UCSD-AML1 (cell line): ENCODE results near the gene LRMDA.

Experiments
- DNase-seq: peaks from one replicate; lab custom pipeline; 2025; ENCODE audit not compliant: unreplicated experiment; lab: John Stamatoyannopoulos, UW

The LRMDA gene

GRCh38 chr10:75401569-75402485 is 29.6 kb upstream of the LRMDA start, which contains the start of gene ZNF503:
Gene ZNF503, minus strand, starts transcription at chr10:75401764. Its CDS starts 345 bp downstream, at chr10:75401419.
- peak; percentile 96 for DNase-seq

DNA sequence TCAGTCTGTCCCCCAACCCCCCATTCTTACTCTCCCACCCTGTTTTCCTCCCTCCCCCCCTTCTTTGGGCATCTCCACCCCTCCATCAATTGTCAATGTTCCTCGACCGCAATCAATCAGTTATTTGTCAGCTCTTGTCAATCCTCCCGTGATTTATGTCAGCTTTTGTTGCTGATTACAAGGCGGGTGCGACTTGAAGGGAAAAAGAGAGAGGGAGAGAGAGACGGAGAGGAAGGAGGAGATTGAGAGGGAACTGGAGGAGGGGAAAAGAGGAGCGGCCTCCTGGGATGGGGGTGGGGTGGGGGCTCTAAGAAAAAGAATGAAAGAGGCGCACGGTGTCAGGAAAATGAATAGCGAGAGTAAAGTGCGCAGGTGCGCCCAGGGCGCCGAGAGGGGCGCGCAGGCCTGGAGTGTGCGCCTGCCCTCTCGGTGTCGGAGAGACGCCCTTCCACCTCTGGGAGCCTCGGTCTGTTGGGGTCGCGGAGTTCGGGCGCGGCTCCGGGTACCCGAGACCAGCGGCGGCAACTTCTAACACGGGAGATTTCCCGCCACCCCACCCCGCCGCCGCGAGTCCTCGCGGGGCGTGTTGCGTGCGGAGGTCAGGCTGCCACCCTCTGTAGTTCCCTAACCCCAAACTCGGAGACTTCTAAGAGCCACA is 28.8 kb upstream of the LRMDA start:
- peak; percentile 79 for DNase-seq

DNA sequence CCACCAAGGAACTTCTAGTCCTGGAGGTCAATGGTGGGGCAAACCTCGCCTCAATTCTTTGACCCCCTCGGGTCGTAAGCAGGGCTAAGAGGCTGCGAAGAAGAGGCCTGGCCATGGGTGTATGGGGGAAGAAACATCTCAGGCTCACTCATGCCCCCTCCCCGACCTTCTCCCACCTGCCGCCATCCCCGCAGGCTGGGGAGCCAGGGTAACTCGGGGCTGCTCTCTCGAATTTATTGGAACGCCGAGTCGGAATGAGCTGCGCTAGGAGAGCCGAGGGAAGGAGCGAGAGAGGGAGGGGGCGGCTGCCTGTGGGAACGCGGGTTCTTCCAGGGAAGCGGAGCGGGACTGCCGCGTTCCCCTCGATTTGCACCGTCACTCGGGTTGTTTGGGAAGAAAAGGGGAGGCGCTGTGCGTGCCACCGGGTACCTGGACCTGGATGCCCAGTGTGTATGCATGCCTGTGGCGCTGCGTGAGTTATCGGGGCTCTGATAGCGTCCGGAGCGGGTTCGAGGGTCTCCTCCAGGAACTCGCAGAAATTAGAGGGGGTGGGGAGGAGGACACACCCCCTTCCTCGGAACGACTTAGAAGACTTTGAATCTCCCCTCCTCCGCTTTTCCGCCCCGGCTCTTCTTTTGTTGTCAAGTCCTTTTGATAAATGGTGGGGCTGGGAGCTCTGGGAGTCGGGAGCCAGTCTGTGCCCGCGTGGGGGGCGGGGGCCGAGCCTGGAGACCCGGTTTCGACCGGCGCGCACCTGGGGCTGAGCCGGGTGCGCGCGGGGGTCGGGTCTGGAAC is 28.1 kb upstream of the LRMDA start:
- DNase-seq, result peak; percentile 70

DNA sequence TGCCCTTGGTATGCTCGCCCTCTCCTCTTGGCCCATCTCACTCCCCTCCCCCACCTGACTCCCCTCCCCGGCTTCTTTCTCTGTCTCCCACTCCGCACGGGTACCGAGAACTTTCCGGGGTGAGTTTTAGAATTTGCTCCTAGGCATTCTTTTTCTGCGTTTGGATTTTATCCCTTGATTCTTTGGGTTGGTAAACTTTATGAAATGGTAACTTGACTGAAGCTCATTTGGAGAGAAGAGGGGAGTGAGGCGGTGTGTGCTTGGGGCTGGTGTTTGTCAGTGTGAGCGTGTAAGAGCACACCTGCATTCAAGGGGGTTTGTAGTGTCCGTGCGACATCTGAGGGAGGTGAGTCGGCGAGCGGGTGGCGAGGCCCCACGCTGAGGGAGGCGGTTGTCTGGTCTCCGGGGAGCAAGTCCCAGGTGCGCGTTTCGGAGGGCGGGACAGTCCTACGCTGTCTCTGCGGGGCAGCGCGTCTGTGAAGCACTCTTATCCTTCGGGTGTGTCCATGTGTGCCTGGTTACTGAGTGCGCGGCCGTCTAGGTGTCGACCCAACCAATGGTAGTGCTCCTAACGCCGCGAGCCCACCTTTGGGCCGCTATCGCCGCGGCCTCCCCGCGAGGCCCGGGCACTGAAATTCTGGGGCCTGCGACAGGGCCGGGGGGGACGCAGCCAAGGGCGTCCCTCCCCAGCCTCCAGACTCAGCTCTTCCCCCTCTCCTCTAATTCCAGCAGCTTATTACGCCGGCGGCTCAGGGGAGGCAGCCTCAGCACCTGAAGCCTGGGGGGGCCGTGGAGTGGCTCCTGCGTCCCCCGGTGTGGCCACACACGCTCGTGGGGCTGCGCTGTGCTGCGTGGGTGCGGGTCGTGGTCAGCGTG is 27.2 kb upstream of the LRMDA start:
- DNase-seq, result no peak

GRCh38 chr10:75404815-75405597 is 26.4 kb upstream of the LRMDA start:
- DNase-seq, result no peak

- no peak for DNase-seq
Observed at GRCh38 chr10:75405598-75406461, 25.6 kb upstream of the LRMDA start.

- no peak for DNase-seq
Observed at GRCh38 chr10:75406462-75407223, 24.8 kb upstream of the LRMDA start.

DNA sequence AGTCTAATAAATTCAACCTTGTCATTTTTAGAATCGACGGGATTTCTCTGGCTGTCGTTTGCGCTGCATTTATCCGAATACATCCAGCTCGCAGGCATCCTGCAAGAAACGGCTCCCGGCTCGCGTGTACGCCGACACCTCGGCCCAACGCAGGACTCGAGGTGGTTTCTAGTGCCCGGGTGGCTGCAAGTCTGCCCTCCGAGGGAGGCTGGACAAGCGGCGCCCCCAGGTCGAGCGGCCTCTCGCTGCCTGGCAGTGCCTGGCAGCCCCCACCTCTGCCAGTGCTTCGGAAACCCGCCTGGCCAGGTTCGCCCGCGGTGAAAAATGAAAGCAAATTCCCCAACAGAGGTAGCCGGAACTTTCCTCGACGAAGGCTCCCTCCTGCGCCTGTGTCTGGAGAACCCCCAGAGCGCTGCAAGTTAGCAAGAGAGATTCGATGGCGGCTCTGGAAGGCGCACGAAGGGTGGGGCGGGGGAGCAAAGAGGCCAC is 24.2 kb upstream of the LRMDA start:
- DNase-seq, result no peak

- DNase-seq, result peak; percentile 61
Observed at GRCh38 chr10:75407713-75408508, 23.5 kb upstream of the LRMDA start.

DNA sequence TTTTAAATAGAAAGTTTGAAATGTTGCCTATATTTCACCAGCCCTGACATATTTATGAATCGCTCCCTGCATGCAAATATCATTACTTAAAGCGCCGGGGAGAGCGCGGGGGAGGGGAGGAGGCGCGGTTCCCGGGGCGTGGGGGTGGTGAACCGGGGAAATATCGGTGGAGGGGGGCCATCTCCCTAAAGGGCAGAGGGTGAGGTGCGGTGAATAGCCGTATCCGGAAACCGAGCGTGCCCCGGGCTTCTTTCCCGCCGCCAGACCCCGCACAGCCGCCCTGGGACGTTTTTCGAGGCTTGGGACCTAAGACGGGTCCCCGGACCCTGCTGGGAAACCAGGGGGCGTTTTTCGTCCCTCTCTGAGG is 22.9 kb upstream of the LRMDA start:
- DNase-seq, result no peak

DNA sequence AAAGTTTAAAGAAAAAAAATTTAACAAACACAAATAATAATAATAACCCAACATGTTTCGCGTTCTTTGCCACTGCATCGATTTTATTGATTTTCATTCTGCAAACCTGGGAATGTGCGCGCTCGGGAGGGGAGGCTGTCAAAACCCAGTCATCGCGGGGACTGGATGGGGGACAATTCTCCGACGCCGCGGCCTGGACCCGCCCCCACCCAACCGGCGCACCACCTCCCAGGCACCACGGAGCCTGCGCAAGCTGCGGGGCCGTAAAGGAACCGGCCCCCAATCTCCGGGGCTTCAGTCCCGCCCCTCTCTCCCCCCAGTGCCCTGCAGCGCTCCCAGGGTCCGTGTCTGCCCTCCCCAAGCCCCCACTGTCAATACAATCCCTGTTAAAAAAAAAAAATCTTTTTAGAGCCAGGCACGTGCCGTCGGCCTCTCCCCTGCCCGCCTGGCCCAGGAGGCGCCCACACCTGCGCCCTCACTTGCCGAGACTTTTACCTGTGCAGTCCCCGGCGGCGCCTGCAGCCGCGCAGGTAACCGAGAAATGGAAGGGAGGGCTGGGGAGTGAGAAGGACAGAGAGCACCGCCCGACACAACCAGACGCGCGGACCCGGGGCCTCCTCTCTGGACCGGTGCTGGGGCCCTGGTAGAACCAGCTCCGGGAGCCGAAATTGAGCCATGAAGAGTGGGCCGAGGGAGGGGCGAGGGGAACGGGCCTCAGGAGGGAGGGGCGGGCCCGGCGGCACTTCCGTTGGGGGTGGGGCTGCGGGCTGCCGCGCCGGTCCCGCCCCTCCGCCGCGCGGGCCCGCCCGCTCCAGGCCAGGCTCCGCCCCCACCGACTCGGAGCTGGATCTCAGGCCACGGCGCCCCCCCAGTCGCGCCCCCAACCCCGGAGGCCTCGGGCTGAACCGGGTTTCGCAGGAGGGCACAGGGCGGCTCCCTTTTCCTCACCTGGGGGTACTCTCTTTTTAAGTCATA is 22.2 kb upstream of the LRMDA start:
- DNase-seq, result peak; percentile 80

GRCh38 chr10:75410132-75411005 is 21.1 kb upstream of the LRMDA start:
- no peak for DNase-seq

DNA sequence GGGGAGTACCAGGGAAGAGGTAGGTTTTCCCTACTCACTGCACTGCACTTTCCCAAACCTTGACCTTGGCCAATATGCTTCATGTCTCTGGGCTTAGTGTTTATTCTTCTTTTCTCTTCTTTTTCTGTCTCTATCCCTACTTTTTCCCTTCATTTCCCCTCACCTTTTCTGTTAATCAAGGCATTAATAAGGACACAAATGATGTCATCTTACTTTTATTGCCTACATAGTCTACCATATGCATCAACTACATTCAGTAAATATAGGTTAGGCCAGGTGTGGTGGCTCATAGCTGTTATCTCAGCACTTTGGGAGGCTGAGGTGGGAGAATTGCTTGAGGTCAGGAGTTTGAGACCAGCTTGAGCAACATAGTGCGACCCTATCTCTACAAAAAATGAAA is 16.9 kb upstream of the LRMDA start:
- DNase-seq, result no peak

DNA sequence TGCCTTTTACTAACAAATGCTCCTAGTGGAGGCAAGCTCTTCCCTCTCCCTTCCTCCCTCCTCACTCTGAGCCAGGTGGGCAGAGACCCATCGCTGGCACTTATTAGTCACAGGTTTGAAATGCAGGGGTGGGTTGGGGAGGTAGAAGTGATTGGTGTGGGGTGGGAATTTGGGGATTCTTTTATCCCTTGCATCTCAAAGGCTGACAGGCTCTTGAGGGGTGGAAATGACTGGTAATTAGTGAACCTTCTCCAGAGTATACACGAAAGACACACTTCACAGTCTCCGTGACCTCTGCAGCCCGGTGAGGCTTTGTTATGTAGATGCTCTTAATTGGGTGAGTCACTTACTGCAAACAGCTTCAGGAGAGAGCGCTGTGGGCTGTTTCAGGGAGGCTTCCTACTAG is 13.9 kb upstream of the LRMDA start:
- DNase-seq, result no peak

DNA sequence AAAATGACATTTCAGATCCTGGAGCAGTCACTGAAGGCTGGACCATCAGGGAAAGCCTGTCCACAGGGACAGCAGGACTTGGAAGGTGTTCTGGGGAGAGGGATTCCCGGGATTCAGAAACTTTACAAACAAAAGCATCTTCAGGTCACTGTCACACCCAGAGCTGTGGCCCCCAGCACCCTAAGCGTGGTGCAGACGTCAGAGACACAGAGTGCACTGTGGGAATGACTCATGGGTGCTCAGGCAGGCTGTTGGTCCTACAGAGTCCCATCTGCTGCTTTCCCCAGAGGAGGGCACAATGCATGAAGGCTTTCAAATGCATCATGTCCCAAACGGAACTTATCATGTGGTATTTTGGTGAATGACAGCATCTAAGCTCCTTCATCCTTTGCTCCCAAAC is 13.1 kb upstream of the LRMDA start:
- DNase-seq, result no peak
